Activated CD8-positive, alpha-beta memory T cell treated with anti-CD3 and anti-CD28 coated beads for 4 hours (primary cell): ENCODE measurements around the gene ADAM12.
"Not testable (repeated sequence)": the region's sequence is repeated elsewhere in the genome, so short reads cannot be mapped to it uniquely, and the experiment has no call there.

ENCODE experiments used
- DNase-seq, 2 donors: peaks; one replicate each; pipeline ENCODE4 v3.0.0-alpha.2; 2020; ENCODE audit warnings: low read depth in 2 of 2

The ADAM12 gene

DNA sequence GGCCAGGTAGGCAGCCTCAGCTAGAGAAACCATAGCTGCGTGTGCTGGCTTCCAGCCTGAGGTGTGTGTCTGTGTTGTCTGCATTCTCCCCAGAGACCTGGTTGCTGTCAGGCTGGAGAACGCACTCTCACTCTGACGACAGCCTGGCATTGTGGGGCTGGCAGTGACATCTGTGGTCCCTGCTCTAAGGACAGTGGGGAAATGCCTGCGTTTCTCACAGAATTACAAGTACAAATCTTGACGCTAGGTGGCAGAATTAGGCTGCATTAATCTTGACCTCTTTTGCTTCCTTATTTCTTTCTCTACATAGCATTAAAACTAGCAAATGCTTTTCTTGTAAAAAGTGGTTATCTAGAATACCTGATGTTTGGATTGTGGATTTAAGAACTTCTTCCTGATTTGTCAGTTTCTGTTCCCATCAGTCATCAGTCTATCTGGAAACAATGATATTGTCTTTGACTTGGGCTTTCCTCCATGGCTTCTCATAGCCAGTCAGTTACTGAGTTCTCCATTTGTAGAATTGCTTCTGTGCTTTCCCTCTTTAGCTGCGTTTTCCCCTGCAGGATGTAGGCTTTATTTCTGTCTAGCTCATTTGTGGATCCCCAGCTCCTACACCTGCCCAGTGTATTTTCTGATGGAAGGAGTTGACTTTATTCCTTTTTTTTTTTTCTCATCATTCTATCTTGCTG lies 405.9 kb downstream of the ADAM12 start:
- no peak for DNase-seq

GRCh38 chr10:125980521-125981035 lies 407.7 kb downstream of the ADAM12 start:
- no peak for DNase-seq

- DNase-seq = no peak
Measured at GRCh38 chr10:125979976-125980375, 408.3 kb downstream of the ADAM12 start.

DNA sequence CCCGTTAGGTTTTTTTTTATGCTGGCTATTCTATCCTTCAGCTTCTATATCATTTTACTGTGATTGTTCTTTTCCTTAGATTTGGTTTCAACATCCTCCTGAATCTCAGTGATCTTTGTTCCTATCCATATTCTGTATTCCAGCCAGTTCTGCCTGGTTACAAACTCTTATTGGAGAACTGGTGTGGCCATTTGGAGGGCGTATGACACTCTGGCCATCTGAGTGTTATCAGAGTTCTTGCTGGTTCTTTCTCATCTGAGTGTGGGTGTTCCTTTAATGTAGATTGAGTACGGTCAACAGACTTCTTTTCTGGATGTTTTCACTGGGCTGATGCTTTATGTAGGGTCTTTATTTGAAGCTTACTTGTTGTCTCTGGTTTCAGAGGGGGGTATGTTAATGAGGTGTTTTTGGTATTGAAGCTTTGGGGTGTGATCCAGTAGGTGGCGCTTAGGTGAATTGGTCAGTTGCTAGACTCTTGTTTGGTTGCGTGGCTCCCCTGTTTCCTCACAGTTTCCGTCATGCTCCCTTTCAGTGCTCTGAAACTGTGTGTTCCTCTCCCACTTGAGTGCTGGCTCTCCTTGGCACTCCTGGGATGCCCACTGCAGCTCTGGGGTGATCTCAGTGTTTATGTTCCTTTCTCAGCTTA lies 411.2 kb downstream of the ADAM12 start:
- DNase-seq = no peak

GRCh38 chr10:125970077-125970630 lies 418.1 kb downstream of the ADAM12 start:
- DNase-seq = not testable (repeated sequence)

DNA sequence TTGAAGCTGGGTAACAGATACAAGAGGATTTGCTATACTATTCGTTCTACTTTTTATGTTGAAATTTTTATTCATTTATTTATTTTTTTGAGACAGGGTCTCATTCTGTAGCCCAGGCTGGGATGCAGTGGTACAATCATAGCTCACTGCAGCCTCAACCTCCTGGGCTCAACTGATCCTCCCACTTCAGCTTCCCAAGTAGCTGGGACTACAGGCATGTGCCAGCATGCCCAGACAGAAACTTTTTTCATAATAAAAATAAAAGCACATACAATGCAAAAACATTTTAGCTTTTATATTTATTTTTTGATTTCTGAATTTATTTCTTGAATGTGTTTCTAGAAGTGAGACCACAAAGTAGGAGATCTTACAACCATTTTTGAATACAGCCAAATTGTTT lies 420.7 kb downstream of the ADAM12 start:
- DNase-seq = no peak

DNA sequence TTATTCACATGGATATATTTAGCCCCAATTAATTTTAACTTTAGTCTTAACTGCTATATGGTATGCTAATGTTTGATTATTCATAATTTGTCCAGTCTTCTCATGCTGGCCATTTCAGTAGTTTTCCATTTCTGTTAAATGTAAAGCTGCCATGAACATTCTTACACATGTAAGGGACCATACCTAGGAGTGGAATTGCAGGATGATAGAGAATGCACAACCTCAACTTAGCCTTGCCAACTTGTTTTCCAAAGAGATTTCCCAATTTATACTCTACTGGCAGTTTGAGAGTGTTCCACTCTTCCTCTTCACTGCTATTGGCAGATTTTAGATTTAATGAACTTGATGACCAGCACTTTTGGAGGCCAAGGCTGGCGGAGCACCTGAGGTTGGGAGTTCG lies 423.7 kb downstream of the ADAM12 start:
- DNase-seq = no peak
